Measurements from ENCODE around the gene TERC. TPM values are rescaled to one million over a fixed set of nuclear protein-coding genes. Genes with fewer than 3 reads are reported as not detected.

Gene TERC
- total RNA-seq (100 to 1,000 TPM in 3 of 4 donors, 10 to 100 TPM in 1; 65.3 to 220 (median 125) TPM), polyA plus RNA-seq (under 1 TPM in 1 of 3 donors, not detected in 2; 0.44 TPM)

GRCh38 chr3:169764882-169765612 lies at the start of gene TERC:
Gene TERC, minus strand, starts transcription at chr3:169765060.
- WGBS, 2 donors = 7 to 8% methylated on average over 42 of the region's 42 CpGs
- H3K9me3 ChIP-seq = peaks cover 0 to 2% (median 0%) of the 10 kb centered on the region in 4 donors
- intact Hi-C loops (cut with DNase I) = loop anchor here (2.0 to 10.0 kb wide), 3 partner anchors 103 to 620 kb away; partner anchors contain the start of genes MECOM and SEC62
- peak within 1 kb of the TSS; percentile 69 to 74 (median 72) for H3K4me3 ChIP-seq
- peaks cover 0 to 17% (median 4%) of the 10 kb centered on the region in 4 donors for H3K4me1 ChIP-seq
- H3K36me3 ChIP-seq = no peaks in the 10 kb centered on the region
- TF ChIP-seq POLR2AphosphoS5 (IDR thresholded peaks at IDR 0.05) (peak; percentile 97 to 99 (median 98)), POLR2A (IDR thresholded peaks at IDR 0.05) (peak; percentile 99), EP300 (IDR thresholded peaks at IDR 0.05) (peak in 1 of 4 donors; percentile 11), CTCF (IDR thresholded peaks at IDR 0.05) (no peak)
- peak within 1 kb of the TSS; percentile 93 to 95 (median 94) for H3K27ac ChIP-seq
- H3K27me3 ChIP-seq = no peaks in the 10 kb centered on the region
- DNase-seq = peak; percentile 98

- no peak for TF ChIP-seq POLR2A (IDR thresholded peaks at IDR 0.05)
- DNase-seq = no peak
- H3K4me1 ChIP-seq = peaks cover 0 to 24% (median 16%) of the 10 kb centered on the region in 4 donors
- 55 to 58% methylated on average over 27 of the region's 27 CpGs for WGBS, 2 donors
- peak overlapping the region in 3 of 4 donors; percentile 55 to 72 (median 62) for H3K4me3 ChIP-seq
- no peaks in the 10 kb centered on the region for H3K27me3 ChIP-seq
- intact Hi-C loops (cut with DNase I) = loop anchor here (5.0 kb wide), 1 partner anchor 42 kb away; the partner anchor contains the start of gene MYNN
- H3K27ac ChIP-seq = no peak overlapping the region
- H3K9me3 ChIP-seq = peaks cover 0 to 3% (median 0%) of the 10 kb centered on the region in 4 donors
- no peaks in the 10 kb centered on the region for H3K36me3 ChIP-seq
These were observed 49.1 kb upstream of the TERC start for GRCh38 chr3:169813757-169814517.

GRCh38 chr3:169813278-169813677 lies 48.4 kb upstream of the TERC start:
- intact Hi-C loops (cut with DNase I) = loop anchor here (5.0 kb wide), 1 partner anchor 41 kb away; the partner anchor contains the start of gene MYNN
- 37 to 49% methylated on average over 8 of the region's 8 CpGs for WGBS, 2 donors
- H3K4me1 ChIP-seq = peaks cover 0 to 24% (median 16%) of the 10 kb centered on the region in 4 donors
- H3K27ac ChIP-seq = peak overlapping the region in 3 of 4 donors; percentile 73 to 82 (median 78)
- H3K36me3 ChIP-seq = no peaks in the 10 kb centered on the region
- no peaks in the 10 kb centered on the region for H3K27me3 ChIP-seq
- peaks cover 0 to 3% (median 0%) of the 10 kb centered on the region in 4 donors for H3K9me3 ChIP-seq
- no peak for DNase-seq
- TF ChIP-seq POLR2A (IDR thresholded peaks at IDR 0.05) (no peak), POLR2AphosphoS5 (IDR thresholded peaks at IDR 0.05) (no peak), EP300 (IDR thresholded peaks at IDR 0.05) (no peak), CTCF (IDR thresholded peaks at IDR 0.05) (no peak)
- peak overlapping the region in 3 of 4 donors; percentile 55 to 72 (median 62) for H3K4me3 ChIP-seq

GRCh38 chr3:169812332-169813235 lies 47.7 kb upstream of the TERC start, which contains the start of the genes LRRC34 and LRRIQ4:
Gene LRRC34, minus strand, starts transcription at chr3:169812904. Its CDS starts 356 bp downstream, at chr3:169812548.
Gene LRRIQ4, plus strand, starts transcription at chr3:169812870. Its CDS starts 9,052 bp downstream, at chr3:169821922.
- H3K4me3 ChIP-seq = peak within 1 kb of the TSS; percentile 54 to 72 (median 58)
- intact Hi-C loops (cut with DNase I) = loop anchor here (5.0 kb wide), 1 partner anchor 40 kb away; the partner anchor contains the start of gene MYNN
- WGBS, 2 donors = 4 to 5% methylated on average over 56 of the region's 56 CpGs
- no peak for TF ChIP-seq POLR2A (IDR thresholded peaks at IDR 0.05)
- peak in 1 of 4 donors; percentile 6 for TF ChIP-seq POLR2AphosphoS5 (IDR thresholded peaks at IDR 0.05)
- DNase-seq = peak; percentile 87
- no peaks in the 10 kb centered on the region for H3K36me3 ChIP-seq
- H3K27ac ChIP-seq = peak within 1 kb of the TSS; percentile 73 to 82 (median 76)
- H3K4me1 ChIP-seq = peaks cover 0 to 24% (median 16%) of the 10 kb centered on the region in 4 donors
- no peaks in the 10 kb centered on the region for H3K27me3 ChIP-seq
- H3K9me3 ChIP-seq = peaks cover 0 to 3% (median 0%) of the 10 kb centered on the region in 4 donors
